ENCODE measurements around the gene SLC13A4.
"Not testable (repeated sequence)": the region's sequence is repeated elsewhere in the genome, so short reads cannot be mapped to it uniquely, and the experiment has no call there.

SLC13A4 gene

GRCh38 chr7:135728136-135728669 is at the start of gene SLC13A4:
Gene SLC13A4, minus strand, starts transcription at chr7:135728186. Its CDS starts 690 bp downstream, at chr7:135727496.
- peak in 1 of 10 donors; percentile 19 for DNase-seq
- intact Hi-C loops (cut with DNase I) = no loop called here

- intact Hi-C loops (cut with DNase I); DNase-seq: not testable (repeated sequence)
Observed at GRCh38 chr7:135775915-135776314, 47.9 kb upstream of the SLC13A4 start.

GRCh38 chr7:135775230-135775629 is 47.2 kb upstream of the SLC13A4 start:
- intact Hi-C loops (cut with DNase I) = no loop called here

GRCh38 chr7:135774284-135774683 is 46.3 kb upstream of the SLC13A4 start:
- intact Hi-C loops (cut with DNase I) = no loop called here
- no peak for DNase-seq

More at GRCh38 chr7:135775230-135775629, 47.2 kb upstream of the SLC13A4 start:
- DNase-seq = no peak

GRCh38 chr7:135773464-135773863 is 45.5 kb upstream of the SLC13A4 start:
- intact Hi-C loops (cut with DNase I) = no loop called here
- no peak for DNase-seq

GRCh38 chr7:135772639-135773222 is 44.7 kb upstream of the SLC13A4 start:
- intact Hi-C loops (cut with DNase I) = no loop called here

GRCh38 chr7:135771961-135772638 is 44.1 kb upstream of the SLC13A4 start:
- intact Hi-C loops (cut with DNase I) = no loop called here
- DNase-seq = no peak

More at GRCh38 chr7:135772639-135773222, 44.7 kb upstream of the SLC13A4 start:
- DNase-seq = no peak

- no peak for DNase-seq
- intact Hi-C loops (cut with DNase I) = no loop called here
Observed at GRCh38 chr7:135771051-135771450, 43.1 kb upstream of the SLC13A4 start.

GRCh38 chr7:135770139-135770710 is 42.2 kb upstream of the SLC13A4 start:
- intact Hi-C loops (cut with DNase I) = no loop called here
- peak in 1 of 10 donors; percentile 18 for DNase-seq

- DNase-seq = peak in 8 of 10 donors; percentile 25 to 80 (median 34)
- intact Hi-C loops (cut with DNase I) = no loop called here
Observed at GRCh38 chr7:135769005-135769802, 41.2 kb upstream of the SLC13A4 start.

GRCh38 chr7:135768467-135768866 is 40.5 kb upstream of the SLC13A4 start:
- intact Hi-C loops (cut with DNase I) = no loop called here

GRCh38 chr7:135768064-135768463 is 40.1 kb upstream of the SLC13A4 start:
- peak in 1 of 10 donors; percentile 6 for DNase-seq
- intact Hi-C loops (cut with DNase I) = no loop called here

More at GRCh38 chr7:135768467-135768866, 40.5 kb upstream of the SLC13A4 start:
- DNase-seq = no peak

- peak in 1 of 10 donors; percentile 5 for DNase-seq
- intact Hi-C loops (cut with DNase I) = no loop called here
Observed at GRCh38 chr7:135763261-135763660, 35.3 kb upstream of the SLC13A4 start.

- intact Hi-C loops (cut with DNase I) = no loop called here
- peak in 3 of 10 donors; percentile 50 to 88 (median 68) for DNase-seq
Observed at GRCh38 chr7:135761751-135762488, 33.9 kb upstream of the SLC13A4 start.

- DNase-seq = peak in 1 of 10 donors; percentile 8
- intact Hi-C loops (cut with DNase I) = no loop called here
Observed at GRCh38 chr7:135759532-135759931, 31.5 kb upstream of the SLC13A4 start.

GRCh38 chr7:135758531-135758932 is 30.5 kb upstream of the SLC13A4 start:
- intact Hi-C loops (cut with DNase I) = no loop called here
- DNase-seq = peak in 1 of 10 donors; percentile 77

GRCh38 chr7:135757719-135758411 is 29.9 kb upstream of the SLC13A4 start:
- intact Hi-C loops (cut with DNase I) = no loop called here
- peak in 4 of 10 donors; percentile 11 to 84 (median 23) for DNase-seq

- DNase-seq = no peak
- intact Hi-C loops (cut with DNase I) = no loop called here
Observed at GRCh38 chr7:135756191-135756590, 28.2 kb upstream of the SLC13A4 start.

- intact Hi-C loops (cut with DNase I) = no loop called here
- peak in 1 of 10 donors; percentile 66 for DNase-seq
Observed at GRCh38 chr7:135755351-135755753, 27.4 kb upstream of the SLC13A4 start.

Measured in posterior cingulate gyrus (tissue), 11 donors.